ENCODE data around the gene IGSF21.

The IGSF21 gene

GRCh38 chr1:18302788-18303413 is 195.3 kb downstream of the IGSF21 start:
- Histone ChIP-seq H3K4me1 (ENCODE audit: control insufficient read depth, insufficient read depth, low read length) (peaks cover 20% of the 10 kb centered on the region), H3K36me3 (ENCODE audit: control insufficient read depth, insufficient read depth, low read length) (no peaks in the 10 kb centered on the region), H3K27me3 (ENCODE audit: control insufficient read depth, insufficient read depth, low read length) (no peaks in the 10 kb centered on the region), H3K4me3 (ENCODE audit: low read depth, low read length) (no peak overlapping the region), H3K9me3 (ENCODE audit: control insufficient read depth, insufficient read depth, low read length) (no peaks in the 10 kb centered on the region), H3K9ac (ENCODE audit: low read depth, low read length) (no peak overlapping the region), H3K27ac (ENCODE audit: low read depth, low read length) (no peak overlapping the region)

GRCh38 chr1:18304151-18304869 is 196.7 kb downstream of the IGSF21 start:
- H3K9me3 ChIP-seq (ENCODE audit: control insufficient read depth, insufficient read depth, low read length) = no peaks in the 10 kb centered on the region
- H3K36me3 ChIP-seq (ENCODE audit: control insufficient read depth, insufficient read depth, low read length) = no peaks in the 10 kb centered on the region
- no peak overlapping the region for H3K27ac ChIP-seq (ENCODE audit: low read depth, low read length)
- no peak overlapping the region for H3K9ac ChIP-seq (ENCODE audit: low read depth, low read length)
- peaks cover 6% of the 10 kb centered on the region for H3K4me1 ChIP-seq (ENCODE audit: control insufficient read depth, insufficient read depth, low read length)
- no peak overlapping the region for H3K4me3 ChIP-seq (ENCODE audit: low read depth, low read length)
- no peaks in the 10 kb centered on the region for H3K27me3 ChIP-seq (ENCODE audit: control insufficient read depth, insufficient read depth, low read length)

GRCh38 chr1:18305182-18305795 is 197.7 kb downstream of the IGSF21 start:
- Histone ChIP-seq H3K36me3 (ENCODE audit: control insufficient read depth, insufficient read depth, low read length) (no peaks in the 10 kb centered on the region), H3K27ac (ENCODE audit: low read depth, low read length) (no peak overlapping the region), H3K4me1 (ENCODE audit: control insufficient read depth, insufficient read depth, low read length) (peaks cover 2% of the 10 kb centered on the region), H3K4me3 (ENCODE audit: low read depth, low read length) (no peak overlapping the region), H3K9me3 (ENCODE audit: control insufficient read depth, insufficient read depth, low read length) (no peaks in the 10 kb centered on the region), H3K27me3 (ENCODE audit: control insufficient read depth, insufficient read depth, low read length) (no peaks in the 10 kb centered on the region), H3K9ac (ENCODE audit: low read depth, low read length) (no peak overlapping the region)

- Histone ChIP-seq H3K4me3 (ENCODE audit: low read depth, low read length) (no peak overlapping the region), H3K9ac (ENCODE audit: low read depth, low read length) (no peak overlapping the region), H3K27me3 (ENCODE audit: control insufficient read depth, insufficient read depth, low read length) (no peaks in the 10 kb centered on the region), H3K36me3 (ENCODE audit: control insufficient read depth, insufficient read depth, low read length) (no peaks in the 10 kb centered on the region), H3K4me1 (ENCODE audit: control insufficient read depth, insufficient read depth, low read length) (peaks cover 2% of the 10 kb centered on the region), H3K9me3 (ENCODE audit: control insufficient read depth, insufficient read depth, low read length) (no peaks in the 10 kb centered on the region), H3K27ac (ENCODE audit: low read depth, low read length) (no peak overlapping the region)
These were observed 199.8 kb downstream of the IGSF21 start for GRCh38 chr1:18307329-18307898.

DNA sequence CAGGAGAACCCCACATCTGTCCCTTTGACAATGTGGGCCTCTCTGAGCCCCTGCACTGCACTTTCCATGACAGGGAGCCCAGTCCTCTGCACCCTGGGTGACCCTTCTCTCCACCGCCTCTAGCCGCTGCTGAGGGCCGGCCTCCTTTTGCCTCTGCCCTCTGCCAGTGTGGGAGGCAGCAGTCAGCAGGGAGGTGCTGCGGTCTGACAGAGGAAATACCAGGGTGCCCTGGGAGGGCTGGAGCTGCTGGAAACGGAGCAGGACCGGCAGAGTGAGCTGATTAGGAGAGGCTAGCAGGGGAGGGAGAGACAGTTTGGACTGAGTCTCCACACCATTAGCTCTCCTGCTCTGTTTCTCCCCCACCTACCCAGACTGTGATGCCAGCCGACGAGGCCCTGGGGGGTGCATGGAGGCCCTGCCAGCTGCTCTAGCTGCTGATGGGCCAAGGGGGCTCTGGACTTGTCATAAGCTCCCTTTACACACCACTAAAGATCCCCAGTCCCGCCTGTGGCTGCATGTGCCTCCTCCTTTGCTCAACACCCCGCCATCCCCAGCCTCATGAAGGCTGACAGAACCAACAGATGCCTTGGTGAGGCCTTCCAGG is 202.1 kb downstream of the IGSF21 start:
- no peak overlapping the region for H3K9ac ChIP-seq (ENCODE audit: low read depth, low read length)
- H3K9me3 ChIP-seq (ENCODE audit: control insufficient read depth, insufficient read depth, low read length) = no peaks in the 10 kb centered on the region
- H3K27ac ChIP-seq (ENCODE audit: low read depth, low read length) = no peak overlapping the region
- H3K4me1 ChIP-seq (ENCODE audit: control insufficient read depth, insufficient read depth, low read length) = no peaks in the 10 kb centered on the region; the same call in 1 of the 2 replicates
- H3K36me3 ChIP-seq (ENCODE audit: control insufficient read depth, insufficient read depth, low read length) = no peaks in the 10 kb centered on the region
- H3K4me3 ChIP-seq (ENCODE audit: low read depth, low read length) = no peak overlapping the region
- H3K27me3 ChIP-seq (ENCODE audit: control insufficient read depth, insufficient read depth, low read length) = no peaks in the 10 kb centered on the region

GRCh38 chr1:18312961-18313360 is 205.4 kb downstream of the IGSF21 start:
- H3K27me3 ChIP-seq (ENCODE audit: control insufficient read depth, insufficient read depth, low read length) = no peaks in the 10 kb centered on the region
- H3K27ac ChIP-seq (ENCODE audit: low read depth, low read length) = no peak overlapping the region

DNA sequence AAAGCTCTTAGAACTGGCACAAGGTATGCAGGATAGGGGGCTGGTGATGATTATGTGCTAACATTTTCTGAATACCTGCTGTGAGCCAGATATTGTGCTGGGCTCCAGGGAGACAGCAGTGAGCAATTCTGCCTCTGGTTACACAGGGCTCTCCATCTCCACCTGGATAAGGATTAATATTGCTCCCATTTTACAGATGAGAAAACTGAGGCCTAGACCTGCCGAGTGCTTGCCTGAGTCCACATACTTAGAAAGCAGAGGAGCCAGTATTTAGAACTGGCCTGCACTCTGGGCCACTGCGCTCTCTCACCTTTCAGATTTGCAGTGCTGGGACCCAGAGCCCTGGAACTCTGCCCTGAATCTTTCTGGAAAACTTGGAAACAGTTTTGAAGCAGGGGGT is 205.9 kb downstream of the IGSF21 start:
- no peaks in the 10 kb centered on the region; the same call in 1 of the 2 replicates for H3K4me1 ChIP-seq (ENCODE audit: control insufficient read depth, insufficient read depth, low read length)
- no peaks in the 10 kb centered on the region for H3K9me3 ChIP-seq (ENCODE audit: control insufficient read depth, insufficient read depth, low read length)
- H3K27ac ChIP-seq (ENCODE audit: low read depth, low read length) = no peak overlapping the region
- H3K36me3 ChIP-seq (ENCODE audit: control insufficient read depth, insufficient read depth, low read length) = no peaks in the 10 kb centered on the region
- H3K4me3 ChIP-seq (ENCODE audit: low read depth, low read length) = no peak overlapping the region
- H3K27me3 ChIP-seq (ENCODE audit: control insufficient read depth, insufficient read depth, low read length) = no peaks in the 10 kb centered on the region
- no peak overlapping the region for H3K9ac ChIP-seq (ENCODE audit: low read depth, low read length)

More at GRCh38 chr1:18312961-18313360, 205.4 kb downstream of the IGSF21 start:
- Histone ChIP-seq H3K9me3 (ENCODE audit: control insufficient read depth, insufficient read depth, low read length) (no peaks in the 10 kb centered on the region), H3K9ac (ENCODE audit: low read depth, low read length) (no peak overlapping the region), H3K4me3 (ENCODE audit: low read depth, low read length) (no peak overlapping the region), H3K36me3 (ENCODE audit: control insufficient read depth, insufficient read depth, low read length) (no peaks in the 10 kb centered on the region), H3K4me1 (ENCODE audit: control insufficient read depth, insufficient read depth, low read length) (no peaks in the 10 kb centered on the region; the same call in 1 of the 2 replicates)

GRCh38 chr1:18314399-18314798 is 206.8 kb downstream of the IGSF21 start:
- H3K9ac ChIP-seq (ENCODE audit: low read depth, low read length) = no peak overlapping the region
- no peak overlapping the region for H3K27ac ChIP-seq (ENCODE audit: low read depth, low read length)
- no peaks in the 10 kb centered on the region for H3K9me3 ChIP-seq (ENCODE audit: control insufficient read depth, insufficient read depth, low read length)
- no peak overlapping the region for H3K4me3 ChIP-seq (ENCODE audit: low read depth, low read length)
- H3K36me3 ChIP-seq (ENCODE audit: control insufficient read depth, insufficient read depth, low read length) = no peaks in the 10 kb centered on the region
- H3K27me3 ChIP-seq (ENCODE audit: control insufficient read depth, insufficient read depth, low read length) = no peaks in the 10 kb centered on the region
- H3K4me1 ChIP-seq (ENCODE audit: control insufficient read depth, insufficient read depth, low read length) = no peaks in the 10 kb centered on the region; the same call in 1 of the 2 replicates

GRCh38 chr1:18315449-18315848 is 207.9 kb downstream of the IGSF21 start:
- Histone ChIP-seq H3K9me3 (ENCODE audit: control insufficient read depth, insufficient read depth, low read length) (no peaks in the 10 kb centered on the region), H3K27me3 (ENCODE audit: control insufficient read depth, insufficient read depth, low read length) (no peaks in the 10 kb centered on the region), H3K27ac (ENCODE audit: low read depth, low read length) (no peak overlapping the region), H3K9ac (ENCODE audit: low read depth, low read length) (no peak overlapping the region), H3K4me3 (ENCODE audit: low read depth, low read length) (no peak overlapping the region), H3K4me1 (ENCODE audit: control insufficient read depth, insufficient read depth, low read length) (no peaks in the 10 kb centered on the region; the same call in 1 of the 2 replicates), H3K36me3 (ENCODE audit: control insufficient read depth, insufficient read depth, low read length) (no peaks in the 10 kb centered on the region)

DNA sequence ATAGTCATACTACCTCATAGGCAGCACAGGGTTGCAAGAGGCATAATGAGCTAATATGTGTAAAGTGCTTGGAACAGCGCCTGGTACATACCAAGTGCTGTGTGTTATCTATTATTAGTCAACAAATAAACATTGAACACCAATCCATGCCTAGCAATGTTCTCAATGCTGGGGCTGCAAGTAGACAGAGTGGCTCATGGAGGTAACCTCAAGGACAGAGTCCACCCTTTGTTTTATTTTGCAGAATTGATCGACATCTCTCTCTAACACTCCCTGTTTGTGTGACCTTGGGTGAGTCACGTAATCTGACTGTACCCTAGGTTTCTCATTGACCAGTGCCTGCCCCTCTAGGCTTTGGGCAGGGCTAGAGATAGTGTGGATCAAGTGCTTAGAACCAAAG is 209.2 kb downstream of the IGSF21 start:
- peaks cover 1% of the 10 kb centered on the region; the same call in 1 of the 2 replicates for H3K27me3 ChIP-seq (ENCODE audit: control insufficient read depth, insufficient read depth, low read length)
- no peak overlapping the region for H3K4me3 ChIP-seq (ENCODE audit: low read depth, low read length)
- H3K36me3 ChIP-seq (ENCODE audit: control insufficient read depth, insufficient read depth, low read length) = no peaks in the 10 kb centered on the region
- H3K9me3 ChIP-seq (ENCODE audit: control insufficient read depth, insufficient read depth, low read length) = no peaks in the 10 kb centered on the region
- no peak overlapping the region for H3K9ac ChIP-seq (ENCODE audit: low read depth, low read length)
- no peak overlapping the region for H3K27ac ChIP-seq (ENCODE audit: low read depth, low read length)
- no peaks in the 10 kb centered on the region; the same call in 1 of the 2 replicates for H3K4me1 ChIP-seq (ENCODE audit: control insufficient read depth, insufficient read depth, low read length)
